IPS-NIHi11 (cell line): ENCODE results near the gene RAI2.
"Not testable (repeated sequence)": the region's sequence is repeated elsewhere in the genome, so short reads cannot be mapped to it uniquely, and the experiment has no call there.

Experiments used
- DNase-seq: peaks from one replicate; pipeline ENCODE4 v3.0.0; 2012; ENCODE audit warnings: mixed read lengths, low spot score

Gene RAI2

DNA sequence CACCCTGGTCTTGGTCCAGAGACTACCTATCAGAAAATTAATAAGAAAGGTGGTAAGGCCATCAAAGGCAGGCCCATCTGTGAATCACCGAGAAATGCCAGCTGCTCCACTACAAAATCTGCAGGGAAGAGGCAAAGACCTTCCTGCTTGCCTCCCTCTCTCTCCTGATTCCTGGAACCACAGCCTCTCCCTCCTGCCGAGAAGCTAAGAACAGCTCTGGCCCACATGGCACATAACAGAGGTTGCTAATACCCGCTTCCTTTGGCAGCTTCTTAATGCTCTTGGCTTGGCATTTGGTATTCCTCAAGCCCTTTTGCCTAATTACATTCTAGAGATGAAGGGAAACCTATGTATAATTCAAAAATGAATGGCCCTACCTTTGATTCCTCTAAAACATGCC is 32.9 kb downstream of the RAI2 start:
- DNase-seq, result no peak

DNA sequence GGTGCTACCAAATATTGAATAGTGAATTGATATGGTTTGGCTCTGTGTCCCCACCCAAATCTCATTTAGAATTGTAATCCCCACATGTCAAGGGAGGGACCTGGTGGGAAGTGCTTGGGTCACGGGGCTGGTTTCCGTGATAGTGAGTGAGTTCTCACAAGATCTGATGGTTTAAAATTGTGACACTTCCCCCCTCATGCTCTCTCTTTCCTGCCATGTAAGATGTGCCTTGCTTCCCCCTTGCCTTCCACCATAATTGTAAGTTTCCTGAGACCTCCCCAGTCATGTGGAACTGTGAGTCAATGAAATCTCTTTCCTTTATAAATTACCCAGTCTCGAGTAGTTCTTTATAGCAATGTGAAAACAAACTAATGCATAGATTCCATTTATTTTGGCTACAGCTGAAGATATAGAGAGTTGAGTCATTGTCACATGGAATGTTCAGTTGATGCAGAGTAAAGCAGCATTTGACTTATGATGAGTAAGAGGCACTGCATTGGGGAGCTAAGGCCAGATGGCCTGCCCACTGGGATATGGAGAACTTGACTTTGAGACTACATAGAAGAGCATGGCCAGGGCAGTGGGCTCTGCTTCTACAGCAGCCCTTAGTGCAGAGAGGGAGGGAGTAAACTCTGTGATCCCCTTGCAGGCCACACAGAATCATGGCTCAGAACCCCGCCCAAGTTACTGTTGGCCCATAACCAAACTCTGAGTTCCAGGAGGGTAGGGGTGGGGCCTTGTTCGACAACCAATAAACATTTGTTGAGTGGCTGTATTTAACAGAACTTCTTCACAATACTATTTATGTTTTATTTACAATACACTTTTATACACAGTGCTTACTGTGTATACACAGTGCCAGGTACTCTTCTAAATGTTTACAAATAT is 34.2 kb downstream of the RAI2 start:
- no peak for DNase-seq

DNA sequence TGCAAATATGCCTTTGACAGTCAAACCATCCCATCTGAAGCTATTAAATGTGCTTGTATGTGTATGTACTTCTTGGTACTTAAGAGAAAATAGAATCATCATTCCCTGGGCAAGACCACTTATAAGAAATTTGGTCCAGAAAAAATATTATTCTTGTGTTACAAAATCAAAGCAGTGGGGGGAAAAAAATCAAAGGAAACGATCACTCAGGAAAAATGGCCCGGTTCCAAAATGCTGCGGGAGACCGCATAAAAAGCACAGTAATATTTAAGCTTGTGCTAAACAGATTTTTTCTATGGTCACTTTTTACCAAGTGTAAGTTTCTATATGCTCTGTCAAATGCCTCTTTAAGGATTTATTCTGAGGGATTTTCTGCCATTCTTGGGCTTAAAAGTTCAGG is 36.1 kb downstream of the RAI2 start:
- DNase-seq, result no peak

DNA sequence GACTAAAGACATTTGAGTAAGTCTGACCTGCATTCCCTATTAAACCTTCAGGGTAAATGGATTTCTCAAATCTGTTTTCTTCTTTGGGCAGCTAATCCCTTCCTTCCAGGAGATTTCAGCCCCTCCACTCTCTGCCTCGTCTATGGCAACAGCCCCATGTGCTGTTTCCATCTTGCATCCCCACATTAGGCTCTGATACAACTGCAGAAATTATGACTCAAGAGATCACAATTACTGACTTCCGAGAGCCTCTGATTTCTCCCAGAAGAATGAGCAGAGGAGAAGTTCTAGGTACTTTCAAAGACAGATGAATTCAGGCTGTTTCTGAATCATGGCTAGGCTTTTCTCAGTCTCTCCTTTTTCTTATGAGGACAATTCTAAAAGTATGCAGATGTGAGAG is 38.7 kb downstream of the RAI2 start:
- no peak for DNase-seq

DNA sequence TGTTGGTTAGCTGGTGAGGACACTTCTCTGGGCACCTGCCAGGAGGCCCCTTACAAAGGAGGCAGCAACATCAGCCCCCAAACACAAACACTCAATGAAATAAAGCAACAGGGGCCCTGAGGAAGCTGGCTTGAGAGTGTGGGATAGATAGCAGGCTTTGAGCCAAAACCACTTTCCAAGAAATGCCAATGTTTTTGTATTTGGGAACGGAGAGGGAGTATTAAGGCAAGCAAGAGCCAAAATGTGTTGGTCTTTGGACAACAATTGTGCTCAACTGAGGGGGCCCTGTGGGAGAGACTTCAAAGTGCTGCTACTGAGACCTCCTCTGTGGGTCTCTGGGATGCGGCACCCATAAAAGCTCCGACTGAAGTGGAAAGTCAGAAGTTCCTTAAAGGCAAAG is 41.0 kb downstream of the RAI2 start:
- DNase-seq, result no peak

DNA sequence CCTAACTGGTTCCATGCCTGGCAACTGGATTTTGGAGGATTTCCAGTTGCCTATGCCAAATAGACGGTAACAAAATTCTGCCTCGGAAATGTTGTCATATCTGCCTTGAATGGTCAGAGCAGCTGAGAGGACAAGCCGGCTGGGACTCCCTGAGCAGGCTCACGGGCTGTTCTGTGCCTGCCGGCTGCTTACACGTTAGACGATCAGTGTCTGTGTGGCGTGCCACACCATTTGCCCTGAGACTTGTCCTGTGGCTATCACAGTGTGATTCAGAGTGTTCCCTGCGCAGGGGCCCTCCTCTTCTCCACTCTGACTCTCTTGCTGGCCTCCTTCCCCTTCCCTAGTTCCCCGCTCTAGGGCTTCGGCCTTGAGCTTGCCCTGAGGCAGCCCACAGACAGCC is 42.4 kb downstream of the RAI2 start:
- no peak for DNase-seq

DNA sequence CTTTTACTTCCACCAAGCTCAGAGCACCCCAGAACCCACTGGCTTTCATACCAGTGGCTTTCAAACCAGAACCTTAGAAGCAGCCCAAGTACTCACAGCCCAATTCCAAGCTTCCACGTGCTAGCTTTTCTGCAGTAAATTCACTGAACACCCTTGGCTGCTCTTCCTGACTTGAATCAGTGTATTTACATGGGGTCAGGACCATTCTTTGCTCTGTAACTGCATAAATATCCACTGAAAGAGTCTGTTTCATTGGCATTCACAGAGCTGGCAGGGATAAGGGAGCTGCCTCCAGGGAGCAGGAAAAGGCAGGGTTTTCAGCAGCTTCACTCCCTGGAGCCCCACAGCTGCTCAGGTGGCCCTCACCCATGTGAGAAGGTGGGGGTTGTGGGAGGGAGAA is 43.8 kb downstream of the RAI2 start:
- no peak for DNase-seq

DNA sequence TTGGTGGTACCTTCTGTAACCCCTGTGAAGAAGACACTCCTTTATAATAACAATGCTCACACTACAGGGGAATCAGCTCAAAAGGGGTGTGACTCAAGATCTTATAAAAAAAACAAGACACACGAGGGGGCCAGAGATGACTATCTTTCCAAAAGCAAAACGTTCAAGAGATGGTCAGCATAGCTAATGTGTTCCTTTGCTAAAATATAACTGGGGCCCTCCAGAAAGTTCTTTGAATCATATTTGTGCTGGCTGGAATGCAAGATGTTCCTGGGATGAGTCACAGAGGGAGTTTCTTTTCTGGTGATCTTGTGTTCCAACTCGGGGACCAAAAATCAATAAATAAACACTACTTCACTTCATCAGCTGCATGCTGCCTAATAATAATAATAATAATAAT is 46.5 kb downstream of the RAI2 start:
- DNase-seq, result no peak

DNA sequence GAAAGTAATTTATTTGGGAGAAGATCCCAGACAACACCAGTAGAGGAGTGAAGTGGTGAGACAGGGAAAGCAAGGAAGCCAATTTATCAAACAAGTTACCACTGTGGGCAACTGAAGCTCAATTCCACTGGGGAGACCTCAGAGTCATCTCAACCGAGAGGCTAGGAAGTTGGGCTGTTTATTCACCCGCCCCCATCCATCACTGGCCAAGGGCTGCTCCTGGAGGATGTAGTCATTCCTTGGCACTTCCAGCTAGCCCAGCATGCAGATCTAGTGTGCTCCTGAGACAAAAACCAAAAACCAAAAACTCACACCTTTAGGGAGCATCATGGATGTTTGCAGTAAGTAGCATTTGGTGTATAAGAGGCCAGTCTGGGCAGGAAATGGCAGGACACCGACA is 47.0 kb downstream of the RAI2 start:
- no peak for DNase-seq

DNA sequence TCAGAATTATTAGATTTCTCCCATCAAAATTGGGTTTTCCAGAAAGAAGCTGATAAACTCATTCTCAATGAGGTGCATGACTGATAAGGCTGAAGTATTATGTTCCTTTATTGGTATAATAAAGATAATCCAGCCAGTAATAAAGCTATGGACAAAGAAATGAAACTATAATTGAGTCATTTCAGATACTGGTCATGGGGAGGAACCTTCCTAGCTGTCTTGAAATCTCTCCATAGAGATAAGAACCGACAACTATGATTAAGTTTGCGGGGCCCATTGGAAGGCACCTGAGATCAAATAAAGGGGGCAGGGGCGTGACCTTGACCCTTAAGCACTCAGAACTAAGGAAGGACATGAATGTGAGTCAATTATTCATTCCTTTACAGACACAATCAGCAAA is 47.8 kb downstream of the RAI2 start:
- no peak for DNase-seq

DNA sequence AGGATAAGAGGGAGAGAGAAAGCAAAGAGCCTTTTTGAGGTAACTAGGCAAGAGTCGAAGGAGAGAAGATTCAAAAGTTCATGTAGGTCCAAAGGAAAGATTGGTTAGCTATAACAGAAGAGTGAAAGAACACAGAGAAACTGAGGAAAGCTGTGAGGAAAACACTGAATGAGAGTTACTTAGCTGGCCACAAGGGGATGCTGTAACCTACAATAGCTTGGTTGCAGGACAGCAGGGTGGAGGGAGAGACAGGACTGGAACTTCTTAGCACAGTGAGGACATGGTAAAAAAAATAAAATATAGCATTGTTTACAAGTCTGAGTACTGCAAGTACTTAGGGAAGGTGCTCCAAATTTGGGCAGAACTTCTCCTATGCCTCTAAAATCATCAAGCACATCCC is 48.3 kb downstream of the RAI2 start:
- peak; percentile 38 for DNase-seq

DNA sequence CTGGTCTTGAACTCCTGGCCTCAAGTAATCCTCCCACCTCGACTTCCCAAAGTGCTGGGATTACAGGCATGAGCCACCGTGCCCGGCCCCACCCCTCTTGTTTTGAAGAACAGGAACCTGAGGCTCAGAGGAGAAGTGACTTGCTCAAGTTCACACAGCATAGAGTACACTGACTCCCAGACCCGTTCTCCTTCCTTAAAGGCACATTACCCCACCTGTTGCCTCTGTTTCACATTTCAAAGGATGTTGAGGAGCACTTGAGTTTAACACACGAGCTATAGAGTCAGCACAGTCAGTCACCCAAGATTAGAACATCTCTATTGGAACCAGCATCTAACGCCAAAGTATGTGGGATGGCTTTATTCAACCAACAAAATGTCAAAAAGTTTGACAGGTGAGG is 51.1 kb downstream of the RAI2 start:
- no peak for DNase-seq

DNA sequence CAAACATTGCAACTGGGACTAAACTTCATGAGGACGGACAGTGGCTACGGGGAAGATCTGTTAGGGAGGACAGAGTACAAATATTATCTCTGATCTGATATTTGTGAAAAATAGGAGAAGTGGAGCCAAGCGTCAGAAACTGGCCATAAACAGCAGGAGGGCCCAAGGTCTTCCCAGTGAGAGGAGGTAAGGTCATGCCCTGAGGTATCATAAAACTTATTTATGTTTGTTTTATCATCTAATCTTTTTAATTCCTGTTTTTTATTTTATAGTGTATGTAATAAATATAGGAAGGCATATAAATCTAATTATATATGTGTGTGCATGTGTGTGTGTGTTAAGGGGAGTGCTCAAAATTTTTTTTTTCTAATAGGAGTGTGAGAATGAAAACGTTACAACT is 51.8 kb downstream of the RAI2 start:
- DNase-seq, result no peak

DNA sequence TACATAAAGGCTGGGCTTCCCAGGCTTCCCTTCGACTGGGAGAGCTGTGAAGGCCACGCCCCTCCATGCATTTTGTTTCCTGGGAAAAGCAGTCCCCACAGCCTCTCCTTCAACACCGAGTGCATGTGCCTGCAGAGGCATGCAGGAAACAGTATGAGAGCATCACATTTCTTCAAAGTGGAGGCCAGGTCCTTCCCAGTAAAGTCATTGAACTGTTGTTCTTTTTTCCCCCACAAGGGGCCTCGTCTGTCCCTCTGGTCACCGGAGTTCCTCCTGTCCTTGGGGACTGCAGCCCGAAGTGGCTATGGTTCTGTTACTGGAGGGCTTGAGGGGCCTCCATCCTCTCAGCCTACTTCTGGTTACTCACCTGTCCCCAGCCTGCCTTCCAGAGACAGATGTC is 56.0 kb downstream of the RAI2 start:
- peak; percentile 38 for DNase-seq

DNA sequence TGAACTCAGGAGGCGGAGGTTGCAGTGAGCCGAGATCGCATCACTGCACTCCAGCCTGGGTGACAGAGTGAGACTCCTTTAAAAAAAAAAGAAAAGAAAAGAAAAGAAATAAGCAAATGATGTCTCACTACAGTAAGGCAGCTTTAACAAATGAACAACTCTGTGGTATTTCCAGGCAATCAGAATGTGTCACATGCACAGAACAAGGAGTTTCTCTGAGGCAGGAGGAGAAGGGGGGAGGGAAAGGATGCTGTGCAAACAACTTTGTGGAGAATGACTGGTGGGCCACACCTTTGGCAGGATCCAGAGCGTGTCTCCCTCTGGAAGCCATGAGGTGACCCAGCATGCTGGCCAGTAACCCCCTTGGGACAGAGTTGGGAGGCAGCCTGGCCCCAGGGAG is 57.6 kb downstream of the RAI2 start:
- no peak for DNase-seq

DNA sequence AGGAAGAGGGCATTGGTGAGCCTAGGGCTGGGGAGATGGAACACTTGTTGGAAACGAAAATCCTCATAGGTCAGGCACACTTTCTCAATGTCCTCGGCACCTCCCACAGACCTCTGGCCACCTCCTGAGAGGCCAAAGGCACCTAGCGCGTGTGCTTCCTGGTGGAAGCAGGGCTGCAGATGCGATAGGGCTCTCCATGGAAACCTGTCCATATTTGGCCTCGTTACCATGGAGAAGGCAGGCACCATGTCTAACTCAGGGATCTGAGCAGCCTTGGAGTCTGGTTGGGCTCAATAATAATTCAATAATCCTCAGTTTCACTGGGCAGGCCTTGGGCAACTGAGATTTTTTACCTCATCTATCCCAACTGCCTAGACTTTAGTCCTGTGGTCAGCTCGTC is 58.3 kb downstream of the RAI2 start:
- DNase-seq, result no peak

DNA sequence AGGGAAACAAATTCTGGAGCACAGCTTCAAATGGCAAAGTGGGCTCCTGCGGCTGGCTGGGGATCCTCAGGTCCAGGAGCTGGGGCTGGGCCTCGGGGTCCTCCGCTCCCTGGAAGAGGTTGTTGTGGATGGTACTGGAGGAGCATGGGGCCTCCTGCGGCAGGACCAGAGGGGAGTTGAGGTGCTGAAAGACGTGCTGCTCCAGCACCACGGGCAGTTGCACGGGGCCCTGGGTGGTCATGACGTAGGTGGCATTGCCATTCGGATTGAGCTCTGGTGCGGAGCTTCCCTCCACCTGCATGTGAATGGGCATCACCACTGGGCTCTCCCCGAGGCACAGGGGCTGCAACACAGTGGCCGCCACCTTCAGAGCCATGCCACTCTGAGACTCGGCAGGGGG is 59.7 kb downstream of the RAI2 start:
- DNase-seq, result no peak

DNA sequence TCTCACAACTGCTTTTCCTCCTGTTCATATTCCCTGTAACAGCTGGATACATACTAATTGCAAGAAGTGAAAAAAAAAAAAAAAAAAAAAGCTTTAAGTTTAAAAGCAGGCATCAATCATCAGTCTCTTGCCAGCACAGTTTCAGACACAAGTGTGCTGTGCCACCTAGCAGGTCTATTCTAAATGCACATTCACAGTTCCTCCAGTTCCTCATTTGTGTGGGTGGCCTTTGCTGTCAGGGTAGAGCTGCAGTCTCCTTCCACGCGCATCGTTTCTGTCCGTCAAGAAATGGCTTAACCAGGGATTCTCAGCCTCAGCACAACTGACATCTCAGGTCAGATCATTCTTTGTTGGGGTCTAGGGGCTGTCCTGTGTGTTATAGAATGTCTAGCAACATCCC is 62.2 kb downstream of the RAI2 start:
- DNase-seq, result no peak

DNA sequence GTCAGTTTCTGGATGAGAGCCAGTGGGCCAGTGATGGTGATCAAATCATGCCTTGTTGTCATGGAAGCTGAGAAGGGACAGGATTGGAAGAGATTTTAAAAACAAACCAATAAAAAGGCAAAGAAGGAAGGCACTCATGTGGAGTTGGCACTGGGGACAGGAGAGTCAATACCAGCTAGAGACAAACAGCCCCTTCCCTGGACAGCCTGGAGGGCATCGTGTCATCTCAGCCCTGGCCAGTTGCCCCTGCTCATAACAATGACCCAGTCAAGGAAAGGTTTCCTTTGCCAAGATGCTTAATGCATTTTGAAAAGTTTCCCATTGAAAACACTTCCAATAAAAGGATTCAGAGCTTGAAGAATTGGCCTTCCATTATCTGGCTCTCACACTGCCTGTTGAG is 68.3 kb downstream of the RAI2 start:
- DNase-seq, result no peak

DNA sequence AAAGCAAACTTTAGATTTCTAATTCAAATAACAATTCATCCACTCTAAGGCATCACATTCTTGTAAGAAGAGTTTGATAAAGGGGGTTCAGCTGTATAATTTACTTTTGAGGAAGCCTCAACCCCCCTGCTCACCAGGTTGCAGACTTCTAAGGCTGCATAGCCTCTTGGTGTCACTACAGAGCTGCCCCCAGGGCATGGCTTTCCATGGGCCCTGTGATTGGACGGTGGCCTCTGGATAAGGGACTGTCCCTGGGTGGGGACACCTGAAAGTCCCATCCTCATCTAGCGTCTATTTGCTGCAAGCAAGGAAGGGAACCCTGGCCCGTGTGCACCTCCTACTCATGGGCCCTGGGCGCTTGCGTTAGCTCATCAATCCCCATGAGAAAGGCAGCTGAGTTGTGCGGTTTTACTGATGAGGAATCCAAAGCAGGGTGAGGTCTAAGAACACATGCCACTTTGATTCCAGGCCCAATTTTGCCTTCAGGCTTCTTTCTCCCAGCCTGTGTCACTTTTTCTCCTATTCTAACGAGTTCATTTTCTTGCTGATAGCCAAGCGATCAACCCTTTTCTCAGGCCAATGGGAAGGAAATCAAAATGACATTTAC is 72.0 kb downstream of the RAI2 start:
- DNase-seq, result peak; percentile 6

DNA sequence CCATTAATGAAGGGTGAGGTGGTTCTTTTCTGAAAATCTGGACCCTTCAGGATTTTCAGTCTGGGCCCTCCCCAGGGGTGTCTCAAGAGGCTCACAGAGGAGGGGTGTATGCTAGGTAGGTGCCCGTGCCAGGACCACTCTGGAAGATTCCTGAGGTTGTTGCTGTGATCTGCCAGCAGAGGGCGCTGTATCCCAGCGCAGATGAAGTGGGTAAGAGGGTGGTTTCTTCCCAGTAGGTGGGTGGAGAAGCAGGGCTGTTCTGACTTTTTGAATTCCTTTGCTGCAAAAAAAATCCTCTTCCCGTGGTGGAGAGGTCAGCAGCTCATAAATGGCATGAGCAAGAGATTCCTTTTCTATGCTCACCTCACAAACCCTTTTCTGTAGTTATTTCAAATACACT is 72.7 kb downstream of the RAI2 start:
- DNase-seq, result peak; percentile 67

DNA sequence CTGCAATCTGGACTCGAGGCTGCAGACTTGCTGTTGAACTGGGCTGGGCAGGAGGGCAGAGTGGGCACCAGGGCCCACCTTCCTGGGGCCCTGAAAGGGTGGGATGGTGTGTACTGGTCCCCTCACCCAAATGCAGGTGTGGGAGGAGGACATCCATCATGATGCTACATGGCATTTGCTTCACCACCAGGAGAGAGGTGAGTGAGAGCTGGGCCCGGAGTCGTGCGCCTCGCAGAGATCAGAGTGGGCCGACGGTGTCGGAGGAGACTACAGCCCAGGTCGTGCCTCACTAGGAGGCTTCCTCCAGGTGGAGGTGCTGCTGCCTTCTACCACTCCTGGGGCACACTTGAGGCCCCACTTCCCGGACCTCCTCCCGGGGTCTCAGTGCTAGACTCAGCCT is 73.5 kb downstream of the RAI2 start:
- DNase-seq, result no peak

DNA sequence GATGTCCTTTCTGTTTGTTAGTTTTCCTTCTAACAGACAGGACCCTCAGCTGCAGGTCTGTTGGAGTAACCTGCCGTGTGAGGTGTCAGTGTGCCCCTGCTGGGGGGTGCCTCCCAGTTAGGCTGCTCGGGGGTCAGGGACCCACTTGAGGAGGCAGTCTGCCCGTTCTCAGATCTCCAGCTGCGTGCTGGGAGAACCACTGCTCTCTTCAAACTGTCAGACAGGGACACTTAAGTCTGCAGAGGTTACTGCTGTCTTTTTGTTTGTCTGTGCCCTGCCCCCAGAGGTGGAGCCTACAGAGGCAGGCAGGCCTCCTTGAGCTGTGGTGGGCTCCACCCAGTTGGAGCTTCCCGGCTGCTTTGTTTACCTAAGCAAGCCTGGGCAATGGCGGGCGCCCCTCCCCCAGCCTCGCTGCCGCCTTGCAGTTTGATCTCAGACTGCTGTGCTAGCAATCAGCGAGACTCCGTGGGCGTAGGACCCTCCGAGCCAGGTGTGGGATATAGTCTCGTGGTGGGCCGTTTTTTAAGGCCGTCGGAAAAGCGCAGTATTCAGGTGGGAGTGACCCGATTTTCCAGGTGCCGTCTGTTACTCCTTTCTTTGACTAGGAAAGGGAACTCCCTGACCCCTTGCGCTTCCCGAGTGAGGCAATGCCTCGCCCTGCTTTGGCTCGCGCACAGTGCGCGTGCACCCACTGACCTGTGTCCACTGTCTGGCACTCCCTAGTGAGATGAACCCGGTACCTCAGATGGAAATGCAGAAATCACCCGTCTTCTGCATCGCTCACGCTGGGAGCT is 74.3 kb downstream of the RAI2 start:
- DNase-seq, result not testable (repeated sequence)
